GM21737 (cell line): ENCODE results near the gene TEX51.

ENCODE experiments used
- ATAC-seq: cut with Tn5 transposase; IDR thresholded peaks from one replicate; pipeline ENCODE4 v1.9.1; 2021; ENCODE audit warnings: mild to moderate bottlenecking, moderate library complexity; ENCODE audit not compliant: unreplicated experiment

TEX51 gene

GRCh38 chr2:126911111-126911796 lies 12.6 kb downstream of the TEX51 start:
- no peak for ATAC-seq

GRCh38 chr2:126912201-126912600 lies 13.5 kb downstream of the TEX51 start:
- no peak for ATAC-seq

GRCh38 chr2:126913329-126913728 lies 14.6 kb downstream of the TEX51 start:
- no peak for ATAC-seq

GRCh38 chr2:126913881-126914615 lies 15.4 kb downstream of the TEX51 start:
- ATAC-seq, result no peak

GRCh38 chr2:126914811-126915500 lies 16.3 kb downstream of the TEX51 start:
- no peak for ATAC-seq

- ATAC-seq, result no peak
These were observed 17.2 kb downstream of the TEX51 start for GRCh38 chr2:126915903-126916302.

GRCh38 chr2:126916744-126917143 lies 18.1 kb downstream of the TEX51 start:
- no peak for ATAC-seq

- ATAC-seq, result no peak
These were observed 22.4 kb downstream of the TEX51 start for GRCh38 chr2:126921066-126921465.

- ATAC-seq, result no peak
These were observed 32.4 kb downstream of the TEX51 start for GRCh38 chr2:126930970-126931590.

- no peak for ATAC-seq
These were observed 33.8 kb downstream of the TEX51 start for GRCh38 chr2:126932529-126932928.

- no peak for ATAC-seq
These were observed 34.4 kb downstream of the TEX51 start for GRCh38 chr2:126932966-126933710.

GRCh38 chr2:126933711-126934091 lies 35.0 kb downstream of the TEX51 start:
- ATAC-seq, result no peak

GRCh38 chr2:126934809-126935208 lies 36.1 kb downstream of the TEX51 start:
- no peak for ATAC-seq

- no peak for ATAC-seq
These were observed 37.1 kb downstream of the TEX51 start for GRCh38 chr2:126935774-126936173.

- ATAC-seq, result no peak
These were observed 37.6 kb downstream of the TEX51 start for GRCh38 chr2:126936219-126936723.

- ATAC-seq, result no peak
These were observed 41.6 kb downstream of the TEX51 start for GRCh38 chr2:126940331-126940730.

GRCh38 chr2:126942427-126943203 lies 43.9 kb downstream of the TEX51 start:
- no peak for ATAC-seq

- no peak for ATAC-seq
These were observed 45.1 kb downstream of the TEX51 start for GRCh38 chr2:126943612-126944348.

- no peak for ATAC-seq
These were observed 46.4 kb downstream of the TEX51 start for GRCh38 chr2:126945118-126945517.
